Measurements from ENCODE around the gene SRPK1.
A peak's percentile ranks its signal among the peaks of the same experiment; 100 is the strongest.
"Not testable (repeated sequence)": the region's sequence is repeated elsewhere in the genome, so short reads cannot be mapped to it uniquely, and the experiment has no call there.

The SRPK1 gene

DNA sequence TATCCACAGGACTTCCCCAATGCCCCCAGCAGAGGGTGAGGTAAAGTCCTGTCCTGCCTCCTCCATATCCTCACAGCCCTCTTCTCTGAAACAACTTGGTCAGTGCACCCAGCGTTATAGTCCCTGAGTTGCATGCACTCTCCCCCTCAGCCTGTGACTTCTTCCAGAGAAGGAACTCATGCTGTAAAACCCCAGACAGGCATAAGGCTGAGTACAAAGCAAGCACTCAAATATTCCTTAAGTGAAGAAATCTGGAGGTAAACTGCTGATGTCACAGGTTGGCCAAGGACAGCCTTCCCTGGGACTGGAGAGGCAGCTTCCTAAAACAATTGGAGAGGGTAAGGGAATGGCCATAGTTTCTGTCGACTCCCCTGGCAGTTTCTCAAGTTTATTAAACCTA lies 12.9 kb upstream of the SRPK1 start:
- H3K4me1 ChIP-seq (ENCODE audit: control insufficient read depth, insufficient read depth, low read length), result no peaks in the 10 kb centered on the region
- H3K4me3 ChIP-seq (ENCODE audit: insufficient read depth, low read depth, low read length), result no peak overlapping the region
- 79 to 84% methylated on average over 2 of the region's 2 CpGs for WGBS, 2 experiments
- H3K9me3 ChIP-seq (ENCODE audit: control insufficient read depth, low read length), result no peaks in the 10 kb centered on the region
- H3K36me3 ChIP-seq (ENCODE audit: control insufficient read depth, insufficient read depth, low read length), result no peaks in the 10 kb centered on the region
- H3K27ac ChIP-seq (ENCODE audit: insufficient read depth, low read depth, low read length, poor library complexity, severe bottlenecking), result no peak overlapping the region
- H3K27me3 ChIP-seq (ENCODE audit: control insufficient read depth, insufficient read depth, low read length, poor library complexity, severe bottlenecking), result peaks cover 4% of the 10 kb centered on the region

DNA sequence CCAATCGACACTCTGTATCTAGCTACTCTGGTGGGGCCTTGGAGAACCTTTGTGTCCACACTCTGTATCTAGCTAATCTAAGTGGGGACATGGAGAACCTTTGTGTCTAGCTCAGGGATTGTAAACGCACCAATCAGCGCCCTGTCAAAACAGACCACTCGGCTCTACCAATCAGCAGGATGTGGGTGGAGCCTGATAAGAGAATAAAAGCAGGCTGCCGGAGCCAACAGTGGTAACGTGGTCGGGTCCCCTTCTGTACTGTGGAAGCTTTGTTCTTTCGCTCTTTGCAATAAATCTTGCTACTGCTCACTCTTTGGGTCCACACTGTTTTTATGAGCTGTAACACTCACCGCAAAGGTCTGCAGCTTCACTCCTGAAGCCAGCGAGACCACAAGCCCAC lies 11.0 kb upstream of the SRPK1 start:
- not testable (repeated sequence) for H3K4me1 ChIP-seq (ENCODE audit: control insufficient read depth, insufficient read depth, low read length); H3K27ac ChIP-seq (ENCODE audit: insufficient read depth, low read depth, low read length, poor library complexity, severe bottlenecking); H3K36me3 ChIP-seq (ENCODE audit: control insufficient read depth, insufficient read depth, low read length); H3K4me3 ChIP-seq (ENCODE audit: insufficient read depth, low read depth, low read length); H3K27me3 ChIP-seq (ENCODE audit: control insufficient read depth, insufficient read depth, low read length, poor library complexity, severe bottlenecking); H3K9me3 ChIP-seq (ENCODE audit: control insufficient read depth, low read length)
- WGBS, 2 experiments, result 89 to 95% methylated on average over 9 to 10 of the region's 10 CpGs

DNA sequence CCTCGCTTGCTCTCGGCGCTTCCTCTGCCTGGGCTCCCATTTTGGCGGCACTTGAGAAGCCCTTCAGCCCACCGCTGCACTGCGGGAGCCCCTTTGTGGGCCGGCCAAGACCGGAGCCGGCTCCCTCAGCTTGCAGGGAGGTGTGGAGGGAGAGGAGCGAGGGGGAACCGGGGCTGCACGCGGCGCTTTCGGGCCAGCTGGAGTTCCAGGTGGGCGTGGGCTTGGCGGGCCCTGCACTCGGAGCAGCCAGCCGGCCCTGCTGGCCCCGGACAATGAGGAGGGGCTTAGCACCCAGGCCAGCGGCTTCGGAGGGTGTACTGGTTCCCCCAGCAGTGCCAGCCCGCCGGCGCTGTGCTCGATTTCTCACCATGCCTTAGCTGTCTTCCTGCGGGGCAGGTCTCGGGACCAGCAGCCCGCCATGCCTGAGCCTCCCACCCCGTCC lies 10.2 kb upstream of the SRPK1 start:
- Histone ChIP-seq H3K27me3 (ENCODE audit: control insufficient read depth, insufficient read depth, low read length, poor library complexity, severe bottlenecking) (peaks cover 4% of the 10 kb centered on the region), H3K4me3 (ENCODE audit: insufficient read depth, low read depth, low read length) (no peak overlapping the region), H3K27ac (ENCODE audit: insufficient read depth, low read depth, low read length, poor library complexity, severe bottlenecking) (no peak overlapping the region), H3K9me3 (ENCODE audit: control insufficient read depth, low read length) (no peaks in the 10 kb centered on the region), H3K4me1 (ENCODE audit: control insufficient read depth, insufficient read depth, low read length) (no peaks in the 10 kb centered on the region), H3K36me3 (ENCODE audit: control insufficient read depth, insufficient read depth, low read length) (no peaks in the 10 kb centered on the region)
- 31 to 35% methylated on average over 30 of the region's 30 CpGs for whole genome bisulfite sequencing, 2 experiments

DNA sequence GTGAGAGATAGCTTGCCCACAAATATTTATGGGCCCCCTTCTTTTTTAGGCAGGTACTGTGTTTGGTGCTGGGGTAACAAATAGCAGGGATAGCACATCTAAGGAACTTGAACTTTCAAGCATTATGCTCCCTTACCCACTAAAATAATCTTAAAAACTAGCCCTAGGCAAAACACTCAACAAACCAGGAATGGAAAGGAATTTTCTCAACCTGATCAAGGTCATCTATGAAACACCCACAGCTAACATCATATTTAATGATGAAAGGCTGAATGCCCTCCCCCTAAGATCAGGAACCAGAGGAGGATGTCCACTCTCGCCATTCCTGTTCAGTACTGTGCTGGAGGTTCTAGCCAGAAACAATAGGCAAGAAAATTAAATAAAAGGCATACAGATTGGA lies 8.7 kb upstream of the SRPK1 start:
- H3K4me3 ChIP-seq (ENCODE audit: insufficient read depth, low read depth, low read length), result no peak overlapping the region
- H3K27ac ChIP-seq (ENCODE audit: insufficient read depth, low read depth, low read length, poor library complexity, severe bottlenecking), result no peak overlapping the region
- H3K4me1 ChIP-seq (ENCODE audit: control insufficient read depth, insufficient read depth, low read length), result no peaks in the 10 kb centered on the region
- WGBS, 2 experiments, result 96 to 100% methylated on average over 1 of the region's 1 CpG
- no peaks in the 10 kb centered on the region for H3K36me3 ChIP-seq (ENCODE audit: control insufficient read depth, insufficient read depth, low read length)
- H3K9me3 ChIP-seq (ENCODE audit: control insufficient read depth, low read length), result no peaks in the 10 kb centered on the region
- H3K27me3 ChIP-seq (ENCODE audit: control insufficient read depth, insufficient read depth, low read length, poor library complexity, severe bottlenecking), result peaks cover 4% of the 10 kb centered on the region

DNA sequence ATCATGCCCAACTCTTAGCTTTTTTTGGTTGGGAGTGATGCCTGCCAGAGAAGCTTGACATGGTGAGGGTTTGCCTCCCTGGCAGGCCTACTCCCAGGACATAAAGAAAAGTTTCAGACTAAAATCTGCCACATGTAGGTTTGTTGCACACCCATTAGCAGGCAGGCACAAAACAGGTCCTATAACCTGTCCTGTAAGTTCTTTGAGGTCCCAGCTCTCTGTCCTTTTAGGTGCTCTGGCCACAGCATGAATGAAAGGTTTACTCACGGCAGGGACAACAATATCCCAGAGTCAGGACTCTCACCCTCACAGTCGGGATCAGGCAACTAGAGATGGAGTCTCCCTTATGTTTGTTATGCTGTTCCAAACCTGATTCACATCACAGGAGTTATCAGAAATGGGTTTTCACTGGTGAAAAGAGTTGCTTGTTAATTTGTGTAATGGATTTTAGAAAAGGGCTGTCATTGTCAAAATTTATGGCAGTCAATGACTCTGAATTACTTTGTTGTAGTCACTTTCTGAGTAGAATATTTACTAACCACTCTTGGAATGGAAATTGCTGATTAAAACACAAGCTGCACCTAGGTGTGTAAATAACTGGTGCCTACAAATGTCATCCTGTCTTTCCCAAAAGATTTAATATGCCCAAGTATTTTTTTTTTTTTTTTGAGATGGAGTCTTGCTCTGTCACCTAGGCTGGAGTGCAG lies 5.8 kb upstream of the SRPK1 start:
- Histone ChIP-seq H3K27me3 (ENCODE audit: control insufficient read depth, insufficient read depth, low read length, poor library complexity, severe bottlenecking) (peaks cover 4% of the 10 kb centered on the region), H3K4me3 (ENCODE audit: insufficient read depth, low read depth, low read length) (no peak overlapping the region), H3K9me3 (ENCODE audit: control insufficient read depth, low read length) (no peaks in the 10 kb centered on the region), H3K4me1 (ENCODE audit: control insufficient read depth, insufficient read depth, low read length) (peaks cover 2% of the 10 kb centered on the region), H3K36me3 (ENCODE audit: control insufficient read depth, insufficient read depth, low read length) (no peaks in the 10 kb centered on the region), H3K27ac (ENCODE audit: insufficient read depth, low read depth, low read length, poor library complexity, severe bottlenecking) (no peak overlapping the region)
- 68 to 76% methylated on average over 2 of the region's 2 CpGs for WGBS, 2 experiments

DNA sequence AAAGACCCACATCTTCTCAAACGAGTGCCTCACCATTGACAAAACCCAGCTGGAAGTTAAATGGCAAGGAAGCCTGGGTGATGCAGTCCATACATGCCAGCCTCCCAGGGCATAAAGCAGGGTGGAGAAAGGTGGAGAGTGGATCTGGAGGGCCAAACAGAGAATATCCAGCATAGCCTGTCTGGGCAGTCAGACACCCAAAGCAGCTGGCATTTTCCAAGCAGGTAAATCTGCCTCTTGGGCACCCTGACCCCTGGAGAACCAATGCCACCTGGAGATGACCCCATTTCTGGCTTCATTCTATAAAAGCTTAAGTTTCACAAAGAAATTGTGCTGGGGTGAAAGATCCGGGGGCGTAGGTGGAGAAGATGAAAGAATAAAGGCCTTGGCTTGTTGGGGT lies 5.1 kb upstream of the SRPK1 start:
- H3K9me3 ChIP-seq (ENCODE audit: control insufficient read depth, low read length), result no peaks in the 10 kb centered on the region
- WGBS, 2 experiments, result 79% methylated on average over 3 of the region's 3 CpGs
- H3K27ac ChIP-seq (ENCODE audit: insufficient read depth, low read depth, low read length, poor library complexity, severe bottlenecking), result no peak overlapping the region
- H3K27me3 ChIP-seq (ENCODE audit: control insufficient read depth, insufficient read depth, low read length, poor library complexity, severe bottlenecking), result peaks cover 4% of the 10 kb centered on the region
- no peak overlapping the region for H3K4me3 ChIP-seq (ENCODE audit: insufficient read depth, low read depth, low read length)
- no peaks in the 10 kb centered on the region for H3K36me3 ChIP-seq (ENCODE audit: control insufficient read depth, insufficient read depth, low read length)
- peaks cover 4% of the 10 kb centered on the region for H3K4me1 ChIP-seq (ENCODE audit: control insufficient read depth, insufficient read depth, low read length)

DNA sequence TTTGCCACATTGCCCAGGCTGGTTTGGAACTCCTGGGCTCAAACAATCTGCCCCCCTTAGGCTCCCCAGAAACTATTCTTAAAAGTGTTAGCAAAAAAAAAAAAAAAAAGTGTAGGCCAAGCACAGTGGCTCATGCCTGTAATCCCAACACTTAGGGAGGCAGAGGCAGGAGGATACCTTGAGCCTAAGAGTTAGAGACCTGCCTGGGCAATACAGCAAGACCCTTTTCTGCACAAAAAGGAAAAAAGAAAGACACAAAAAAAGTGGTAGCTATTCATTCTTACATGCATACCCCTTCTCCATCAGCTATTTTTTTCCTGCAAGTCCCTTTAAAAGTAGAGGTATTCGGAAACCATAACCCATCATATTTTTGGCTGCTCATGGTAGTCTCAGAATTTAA lies 3.2 kb upstream of the SRPK1 start:
- Histone ChIP-seq H3K4me1 (ENCODE audit: control insufficient read depth, insufficient read depth, low read length) (peaks cover 4% of the 10 kb centered on the region), H3K36me3 (ENCODE audit: control insufficient read depth, insufficient read depth, low read length) (no peaks in the 10 kb centered on the region), H3K27me3 (ENCODE audit: control insufficient read depth, insufficient read depth, low read length, poor library complexity, severe bottlenecking) (no peaks in the 10 kb centered on the region), H3K4me3 (ENCODE audit: insufficient read depth, low read depth, low read length) (no peak overlapping the region), H3K27ac (ENCODE audit: insufficient read depth, low read depth, low read length, poor library complexity, severe bottlenecking) (no peak overlapping the region), H3K9me3 (ENCODE audit: control insufficient read depth, low read length) (no peaks in the 10 kb centered on the region)
- WGBS, 2 experiments, result 90 to 92% methylated on average over 1 of the region's 1 CpG

DNA sequence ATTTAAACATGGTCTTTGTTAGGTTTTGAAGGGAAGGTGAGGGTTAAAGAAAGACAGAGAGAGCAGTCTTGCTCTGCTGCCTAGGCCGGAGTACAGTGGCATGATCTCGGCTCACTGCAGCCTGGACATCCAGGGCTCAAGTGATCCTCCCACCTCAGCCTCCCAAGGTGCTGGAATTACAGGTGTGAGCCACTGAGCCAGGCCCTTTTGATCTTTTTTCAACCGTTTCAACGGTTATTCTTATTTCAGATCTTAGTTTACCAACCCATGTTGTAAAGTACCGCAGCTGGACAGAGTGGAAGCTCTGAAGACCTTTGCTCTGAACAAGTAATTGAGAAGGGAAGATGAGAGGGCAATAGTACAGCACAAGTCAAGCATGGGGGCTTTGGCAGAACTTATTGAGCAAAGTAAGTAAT lies 1.2 kb upstream of the SRPK1 start:
- H3K4me1 ChIP-seq (ENCODE audit: control insufficient read depth, insufficient read depth, low read length), result peaks cover 7% of the 10 kb centered on the region
- H3K9me3 ChIP-seq (ENCODE audit: control insufficient read depth, low read length), result no peaks in the 10 kb centered on the region
- peak overlapping the region; percentile 4 for H3K4me3 ChIP-seq (ENCODE audit: insufficient read depth, low read depth, low read length)
- no peaks in the 10 kb centered on the region for H3K36me3 ChIP-seq (ENCODE audit: control insufficient read depth, insufficient read depth, low read length)
- no peaks in the 10 kb centered on the region for H3K27me3 ChIP-seq (ENCODE audit: control insufficient read depth, insufficient read depth, low read length, poor library complexity, severe bottlenecking)
- no peak overlapping the region for H3K27ac ChIP-seq (ENCODE audit: insufficient read depth, low read depth, low read length, poor library complexity, severe bottlenecking)
- 76 to 85% methylated on average over 5 of the region's 5 CpGs for WGBS, 2 experiments

DNA sequence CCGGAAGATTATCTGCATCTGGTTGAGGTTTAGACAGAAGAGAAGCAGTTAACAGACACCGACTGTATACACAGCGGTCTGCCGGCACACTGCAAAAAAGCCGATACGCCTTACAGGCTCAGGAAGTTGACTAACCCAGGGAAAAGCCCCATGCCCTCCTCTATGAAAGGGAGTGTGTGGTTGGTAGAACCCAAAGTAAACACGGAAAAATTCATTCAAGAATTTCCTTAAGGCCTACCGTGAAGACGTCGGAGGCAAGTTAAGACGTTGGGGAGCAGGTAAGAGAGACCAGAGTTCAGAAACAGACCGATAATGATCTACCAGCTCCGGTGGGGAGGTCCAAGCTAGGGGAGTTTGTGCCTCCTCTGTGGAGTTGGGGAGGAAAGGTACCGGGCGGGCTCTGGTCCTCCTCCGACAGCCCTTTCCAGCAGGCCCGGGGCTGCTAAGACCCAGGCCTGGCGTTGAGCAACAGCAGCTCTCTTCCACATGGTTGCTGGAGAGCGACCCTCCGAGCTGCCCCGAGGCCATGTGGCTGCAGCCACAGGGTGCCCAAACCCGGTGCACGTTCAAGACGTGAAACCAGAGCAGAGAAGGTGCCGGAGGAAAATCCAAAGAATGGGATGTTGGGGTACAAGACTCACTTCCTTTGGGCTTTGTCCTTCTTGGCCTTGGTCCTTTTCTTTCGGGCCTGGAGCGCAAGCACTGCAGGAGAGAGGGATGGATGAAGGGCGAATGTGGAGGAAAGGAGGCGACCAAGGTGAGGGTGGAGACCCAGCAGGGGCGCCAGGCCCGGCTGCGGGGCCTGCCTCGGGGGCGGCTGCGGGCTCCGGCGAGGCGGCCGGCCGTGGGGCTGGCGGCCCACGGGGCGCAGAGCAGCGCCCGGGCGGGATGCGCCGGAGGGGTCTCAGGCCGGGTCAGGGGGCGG lies 809 bp downstream of the SRPK1 start:
- Histone ChIP-seq H3K27ac (ENCODE audit: insufficient read depth, low read depth, low read length, poor library complexity, severe bottlenecking) (no peak overlapping the region), H3K4me1 (ENCODE audit: control insufficient read depth, insufficient read depth, low read length) (peaks cover 7% of the 10 kb centered on the region), H3K36me3 (ENCODE audit: control insufficient read depth, insufficient read depth, low read length) (peaks cover 4% of the 10 kb centered on the region), H3K9me3 (ENCODE audit: control insufficient read depth, low read length) (no peaks in the 10 kb centered on the region), H3K4me3 (ENCODE audit: insufficient read depth, low read depth, low read length) (peak overlapping the region; percentile 90), H3K27me3 (ENCODE audit: control insufficient read depth, insufficient read depth, low read length, poor library complexity, severe bottlenecking) (no peaks in the 10 kb centered on the region)
- 1% methylated on average over 50 of the region's 50 CpGs for WGBS, 2 experiments

DNA sequence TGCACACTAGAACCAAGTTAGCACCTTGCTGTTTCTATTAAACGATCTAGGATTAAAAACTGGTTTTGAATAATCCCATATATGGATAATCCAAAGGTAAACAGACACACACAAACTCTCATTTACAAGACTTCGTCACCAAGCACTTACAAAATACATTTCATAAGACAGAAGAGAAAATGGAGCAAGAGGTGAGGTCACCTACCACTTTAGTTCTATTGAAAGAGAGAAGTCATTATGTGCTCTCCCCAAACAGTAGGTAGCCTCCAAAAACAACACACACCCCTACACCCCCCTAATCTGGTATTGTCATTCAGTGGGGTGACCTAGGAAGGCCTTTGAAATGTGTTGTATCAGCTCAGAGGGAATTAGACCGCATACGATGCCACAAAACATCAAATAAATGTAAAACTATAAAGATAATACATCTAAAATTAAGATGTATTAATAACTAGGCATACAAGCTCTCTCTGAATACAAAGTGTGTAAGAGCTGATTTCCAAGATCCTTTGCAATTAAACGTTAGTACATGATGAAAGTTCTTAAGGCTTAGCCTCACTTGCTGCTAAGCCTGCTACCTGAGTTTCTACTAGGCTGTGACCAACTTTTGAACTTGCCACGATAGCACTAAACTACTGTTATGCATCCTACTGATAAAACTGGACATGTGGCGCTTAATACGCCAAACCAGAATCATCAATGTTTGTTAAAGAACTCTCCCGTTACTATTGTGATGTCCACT lies 1.6 kb downstream of the SRPK1 start:
- Histone ChIP-seq H3K27ac (ENCODE audit: insufficient read depth, low read depth, low read length, poor library complexity, severe bottlenecking) (no peak overlapping the region), H3K4me3 (ENCODE audit: insufficient read depth, low read depth, low read length) (peak overlapping the region; percentile 90), H3K36me3 (ENCODE audit: control insufficient read depth, insufficient read depth, low read length) (peaks cover 8% of the 10 kb centered on the region), H3K27me3 (ENCODE audit: control insufficient read depth, insufficient read depth, low read length, poor library complexity, severe bottlenecking) (no peaks in the 10 kb centered on the region), H3K9me3 (ENCODE audit: control insufficient read depth, low read length) (no peaks in the 10 kb centered on the region), H3K4me1 (ENCODE audit: control insufficient read depth, insufficient read depth, low read length) (peaks cover 7% of the 10 kb centered on the region)
- WGBS, 2 experiments, result 13 to 19% methylated on average over 7 to 9 of the region's 9 CpGs
